Cortex of kidney (tissue), 1 donor: ENCODE measurements around the gene CSNK2A3.
"Not testable (repeated sequence)": the region's sequence is repeated elsewhere in the genome, so short reads cannot be mapped to it uniquely, and the experiment has no call there.

ENCODE experiments used
- DNase-seq: peaks from one replicate; lab custom pipeline; 2025; lab: John Stamatoyannopoulos, UW

CSNK2A3 gene

DNA sequence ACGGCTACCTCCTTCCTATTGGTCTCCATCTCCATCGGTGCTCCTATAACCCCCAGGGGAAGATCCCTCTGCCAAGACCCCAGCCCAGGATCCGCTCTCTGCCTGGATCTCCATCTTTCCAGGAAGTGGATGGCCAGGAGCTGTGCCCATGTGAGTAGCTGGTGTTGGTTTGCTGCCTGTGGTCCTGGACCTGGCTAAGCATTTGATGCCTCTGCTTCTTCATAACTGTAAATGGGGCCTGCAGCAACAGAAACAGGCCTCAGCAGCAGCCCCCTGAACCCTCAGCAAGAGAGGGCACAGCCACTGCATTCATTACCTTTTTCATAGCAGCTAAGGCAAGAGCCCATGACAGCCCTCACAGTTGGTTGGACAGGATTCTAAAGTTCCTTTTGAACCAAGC, 26.6 kb upstream of the CSNK2A3 start:
- no peak for DNase-seq

DNA sequence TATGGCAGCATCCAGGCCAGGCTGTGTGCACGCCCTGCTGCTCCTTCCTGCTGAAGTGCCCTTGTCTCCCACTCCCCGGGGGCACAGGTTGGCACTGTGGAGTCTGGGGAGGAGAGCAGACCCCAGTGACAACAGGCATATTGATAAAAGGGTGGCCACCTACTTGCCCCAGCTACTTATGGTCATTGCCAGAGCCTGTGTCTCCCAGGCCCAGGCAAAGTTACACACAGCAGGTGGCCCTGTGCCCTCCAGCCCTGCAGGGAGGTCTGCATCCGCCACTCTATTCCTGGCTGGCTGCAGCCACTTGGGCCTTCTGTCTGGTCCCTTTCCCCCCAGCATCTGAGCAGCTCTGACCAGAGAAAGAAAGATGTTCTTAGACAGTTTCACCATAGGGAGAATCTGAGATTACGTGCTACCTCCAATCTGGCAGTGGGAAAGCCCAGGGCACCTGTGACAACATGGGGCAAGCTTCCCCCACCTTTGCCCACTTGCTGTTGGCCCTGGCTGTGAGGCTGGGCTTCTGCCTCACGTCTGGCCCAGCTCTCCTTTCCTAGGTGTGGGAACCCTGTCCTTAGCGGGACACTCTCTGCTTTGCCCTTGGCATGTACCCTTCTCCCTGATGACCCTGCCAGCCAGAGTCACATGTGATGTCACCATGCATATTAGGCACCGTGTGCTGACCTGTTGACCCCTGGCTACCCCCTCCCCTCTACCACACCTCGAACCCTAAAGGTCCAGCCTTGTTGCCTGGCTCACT, 25.3 kb upstream of the CSNK2A3 start:
- no peak for DNase-seq

DNA sequence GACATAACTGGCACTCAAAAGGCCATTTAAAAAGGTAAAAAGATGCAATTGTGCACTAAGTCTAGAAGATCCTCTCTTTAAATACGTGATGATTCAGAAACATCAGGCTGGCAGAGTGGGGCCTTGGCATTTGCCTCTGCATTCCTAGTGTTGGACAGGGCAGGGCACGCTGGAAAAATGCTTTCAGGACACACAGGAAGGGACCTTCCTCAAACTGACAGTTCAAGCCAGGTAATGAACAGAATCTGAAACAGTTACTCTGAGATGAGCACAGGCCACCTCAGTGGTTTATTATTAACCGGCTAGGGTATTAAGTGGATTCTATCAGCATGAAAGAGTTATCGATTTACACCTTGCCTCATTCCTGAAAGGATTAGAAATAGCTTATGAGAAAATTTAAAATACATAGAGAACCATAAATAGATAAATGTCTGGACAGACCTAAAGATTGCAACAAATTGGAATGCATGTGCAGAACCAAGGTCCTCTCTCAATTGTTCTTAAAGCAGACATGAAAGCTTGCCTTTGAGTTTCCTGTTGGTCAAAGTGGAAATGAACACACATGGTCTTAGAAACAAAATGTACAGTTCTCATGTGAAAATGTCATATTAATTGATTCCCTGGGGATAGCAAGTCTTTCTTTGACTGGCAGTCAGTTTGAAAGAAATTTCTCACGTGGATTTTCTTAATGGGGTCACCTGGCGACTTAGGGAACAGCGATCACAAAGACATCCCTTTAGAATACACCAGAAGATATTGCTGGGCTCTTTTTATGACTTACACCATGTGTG, 21.5 kb upstream of the CSNK2A3 start:
- DNase-seq: no peak

DNA sequence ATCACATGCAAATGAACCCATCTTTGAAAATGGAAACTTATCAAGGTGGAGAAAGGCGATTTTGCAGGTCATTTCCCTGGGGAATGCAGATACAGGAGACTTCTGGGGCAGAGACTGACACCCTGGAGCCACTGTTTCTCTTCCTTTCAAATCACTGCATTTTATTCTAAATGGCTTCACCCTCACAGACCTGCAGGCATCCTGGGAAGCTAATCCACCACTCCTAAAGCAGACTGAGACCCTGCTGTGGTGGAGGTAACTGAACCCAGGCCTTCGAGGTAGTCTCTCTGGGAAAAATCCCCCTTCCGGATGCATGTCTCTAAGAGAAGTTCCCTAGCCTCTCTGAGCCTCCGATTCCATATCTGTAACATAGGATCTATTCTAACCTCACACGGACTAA, 20.9 kb upstream of the CSNK2A3 start:
- no peak for DNase-seq

DNA sequence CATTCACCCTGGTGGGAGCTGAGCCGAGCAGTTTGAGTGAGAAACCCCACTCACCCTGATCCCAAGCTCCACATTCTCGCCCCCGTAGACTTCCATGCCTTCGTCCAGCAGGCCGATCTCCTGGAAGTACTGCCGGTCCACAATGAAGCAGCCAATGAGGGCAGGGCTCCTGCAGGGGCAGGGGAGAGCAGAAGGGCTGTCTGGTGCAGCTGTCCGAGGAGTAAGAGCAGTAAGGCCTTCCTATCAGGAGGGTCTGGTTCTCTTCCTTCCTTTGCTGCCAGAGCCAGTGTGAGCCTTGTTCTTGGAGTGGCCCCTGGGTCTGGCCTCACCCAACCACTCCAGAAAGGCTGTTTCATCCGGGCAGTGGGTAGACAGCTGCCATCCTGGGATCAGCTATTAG, 19.4 kb upstream of the CSNK2A3 start:
- DNase-seq: no peak

DNA sequence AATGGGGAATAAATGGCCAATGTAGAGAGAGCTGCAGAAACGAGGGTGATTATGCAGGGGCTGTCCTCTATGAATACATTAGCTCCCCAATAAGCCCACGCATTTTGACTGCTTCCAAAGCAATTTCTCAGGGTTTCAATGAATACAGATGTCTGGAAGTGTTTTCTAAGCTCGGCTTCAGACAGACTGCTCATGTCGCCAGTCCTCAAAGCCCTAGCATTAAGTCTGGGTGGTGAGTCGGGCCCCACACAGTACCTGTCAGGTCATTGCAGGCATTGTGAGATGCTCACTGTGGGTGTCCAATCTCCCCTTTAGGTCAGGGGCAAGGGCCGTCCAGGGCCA, 17.9 kb upstream of the CSNK2A3 start:
- DNase-seq: no peak

DNA sequence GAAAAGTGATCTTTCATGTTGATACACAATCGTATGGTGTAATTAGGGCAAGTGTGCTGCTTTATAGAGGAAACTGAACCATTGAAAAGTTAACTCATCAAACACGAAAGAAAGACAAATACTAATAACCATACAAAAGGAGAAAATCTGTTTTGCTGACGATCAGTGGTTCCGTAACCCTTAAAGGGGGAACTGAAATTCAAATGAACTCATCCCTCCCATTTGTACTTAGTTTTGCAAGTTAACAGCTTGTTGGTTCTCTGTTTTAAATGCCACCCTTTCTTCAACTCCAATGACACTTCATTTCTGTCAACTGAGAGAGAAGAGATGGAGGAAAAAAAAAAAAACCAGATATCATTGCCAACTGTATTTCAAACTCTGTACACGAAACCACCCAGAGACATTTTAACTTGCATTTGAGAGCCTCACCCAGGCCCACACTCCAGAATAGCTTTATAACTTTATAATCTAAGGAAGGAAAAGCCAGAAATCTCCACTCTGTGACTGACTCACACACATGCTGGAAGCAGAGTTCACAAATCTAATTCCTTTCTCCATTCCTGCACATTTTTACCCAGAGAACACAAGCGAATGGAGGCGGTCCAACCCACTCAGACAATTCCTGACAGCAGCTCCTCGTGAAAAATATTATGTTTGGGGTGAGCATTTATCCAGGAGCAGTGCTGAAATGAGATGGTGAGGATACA, 17.4 kb upstream of the CSNK2A3 start:
- DNase-seq: no peak

DNA sequence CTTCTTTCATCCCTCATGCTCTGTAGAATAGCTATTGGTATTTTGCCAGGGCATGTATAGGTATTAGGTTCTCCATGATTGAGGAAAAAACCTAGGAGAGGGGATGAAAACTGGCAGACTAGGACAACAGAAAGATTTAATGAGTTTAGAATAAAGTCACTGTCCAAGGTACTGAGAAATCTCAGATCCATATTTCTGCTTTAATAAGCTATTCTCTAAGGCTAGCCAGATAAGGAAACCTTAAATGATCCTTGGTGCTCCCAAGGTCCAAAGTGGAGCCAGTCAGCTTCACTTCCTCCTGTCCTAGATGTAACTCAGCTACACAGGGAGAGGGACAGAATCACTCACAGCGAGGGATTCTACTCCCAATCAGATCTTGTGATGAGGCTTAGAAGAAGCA, 13.7 kb upstream of the CSNK2A3 start:
- DNase-seq: no peak

DNA sequence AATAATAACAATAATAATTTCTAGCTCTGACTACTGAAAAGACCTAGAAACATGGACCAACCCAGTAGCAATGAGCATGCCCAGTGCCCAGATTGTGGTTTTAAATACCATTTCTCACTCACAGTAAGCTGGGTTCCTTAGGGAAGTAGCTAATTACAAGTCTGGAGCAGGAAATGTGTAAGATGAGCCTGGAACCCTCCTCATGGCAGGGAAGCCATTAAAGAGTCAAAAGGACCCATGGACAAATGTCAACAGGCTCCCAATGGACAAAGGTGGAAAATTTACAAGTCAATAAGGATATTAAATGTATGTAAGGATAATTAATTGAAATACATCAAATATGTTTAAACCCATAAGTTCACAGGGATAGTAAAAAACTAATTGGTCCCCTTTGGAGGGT, 10.6 kb upstream of the CSNK2A3 start:
- no peak for DNase-seq

DNA sequence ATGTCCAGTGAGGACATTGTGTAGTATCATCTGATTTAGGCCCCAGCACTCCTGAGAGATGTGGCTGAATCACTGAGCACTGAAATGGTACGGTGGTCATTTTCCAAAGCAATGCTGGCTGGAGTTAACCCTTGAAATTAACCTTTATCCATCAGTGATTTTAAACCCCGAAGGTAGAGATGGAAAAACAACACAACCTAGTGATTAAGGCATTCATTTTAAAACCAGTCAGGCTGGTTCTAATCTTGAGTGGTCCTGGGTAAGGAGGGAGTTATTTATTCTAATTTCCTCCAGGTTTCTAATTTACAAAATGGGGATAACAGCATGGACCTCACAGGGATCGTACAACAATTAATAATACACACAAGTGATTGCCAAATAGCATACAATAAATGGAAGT, 6.6 kb upstream of the CSNK2A3 start:
- DNase-seq: no peak

DNA sequence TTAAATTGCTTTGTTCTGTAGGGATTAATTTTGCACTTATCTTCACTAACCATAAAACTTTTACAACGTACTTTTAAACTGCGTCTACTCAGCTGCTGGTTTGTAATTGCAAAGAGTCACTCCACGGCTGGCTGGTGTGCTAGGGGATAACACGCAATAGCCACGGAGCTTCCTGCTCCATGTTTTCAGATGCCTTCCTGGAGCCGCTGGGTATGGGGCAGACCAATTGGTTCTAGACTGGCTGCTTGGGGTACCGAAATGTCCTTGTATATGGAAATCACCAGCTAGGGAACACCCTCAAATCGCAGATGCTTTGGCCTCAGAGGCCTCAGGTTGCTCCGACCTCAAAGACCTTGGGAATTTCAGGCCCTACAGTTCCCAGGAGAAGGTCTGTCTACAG, 3.8 kb upstream of the CSNK2A3 start:
- DNase-seq: no peak

DNA sequence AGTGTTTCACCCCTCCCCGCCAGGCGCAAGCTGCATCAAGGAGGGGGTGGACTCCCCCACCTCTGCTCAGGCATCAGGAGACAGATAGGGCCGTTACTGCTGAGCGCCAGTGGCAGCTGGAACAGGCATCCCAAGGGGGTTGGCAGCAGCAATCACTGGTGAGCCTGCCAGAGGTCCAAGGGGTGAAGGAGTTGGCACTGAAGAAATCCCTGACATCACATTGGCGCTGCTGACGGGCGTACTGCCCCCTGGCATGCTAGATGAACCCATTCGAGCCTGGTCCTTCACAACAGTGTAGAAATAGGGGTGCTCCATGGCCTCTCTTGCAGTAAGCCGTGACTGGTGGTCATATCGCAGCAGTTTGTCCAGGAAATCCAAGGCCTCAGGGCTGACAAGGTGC, 1.2 kb downstream of the CSNK2A3 start:
- DNase-seq: not testable (repeated sequence)

DNA sequence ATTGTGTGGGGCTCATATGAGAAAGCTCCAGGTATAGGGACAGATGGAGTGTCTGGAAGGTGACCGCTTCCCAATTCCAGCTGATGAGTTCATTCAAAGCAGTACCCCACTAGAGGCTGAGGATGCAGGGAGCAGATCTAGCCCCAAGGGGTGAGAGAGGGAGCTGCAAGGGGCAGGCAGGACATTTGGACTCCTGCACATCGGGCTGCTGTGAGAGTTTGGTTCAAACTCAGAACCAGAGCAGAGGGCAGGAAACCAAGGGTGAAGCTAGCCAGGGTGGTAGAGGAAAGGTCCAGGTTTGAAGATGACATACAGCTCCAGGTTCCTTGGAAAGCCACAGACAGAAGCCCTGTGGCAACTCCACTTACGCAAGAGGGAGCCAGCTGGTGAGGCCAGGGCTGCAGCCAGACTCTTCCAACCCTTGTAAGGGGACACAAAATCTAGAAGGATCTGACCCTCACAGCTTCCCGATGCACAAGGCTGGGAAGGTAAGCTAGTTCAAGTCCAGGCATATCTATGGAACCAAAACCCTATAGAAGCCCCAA, 1.9 kb downstream of the CSNK2A3 start:
- no peak for DNase-seq

DNA sequence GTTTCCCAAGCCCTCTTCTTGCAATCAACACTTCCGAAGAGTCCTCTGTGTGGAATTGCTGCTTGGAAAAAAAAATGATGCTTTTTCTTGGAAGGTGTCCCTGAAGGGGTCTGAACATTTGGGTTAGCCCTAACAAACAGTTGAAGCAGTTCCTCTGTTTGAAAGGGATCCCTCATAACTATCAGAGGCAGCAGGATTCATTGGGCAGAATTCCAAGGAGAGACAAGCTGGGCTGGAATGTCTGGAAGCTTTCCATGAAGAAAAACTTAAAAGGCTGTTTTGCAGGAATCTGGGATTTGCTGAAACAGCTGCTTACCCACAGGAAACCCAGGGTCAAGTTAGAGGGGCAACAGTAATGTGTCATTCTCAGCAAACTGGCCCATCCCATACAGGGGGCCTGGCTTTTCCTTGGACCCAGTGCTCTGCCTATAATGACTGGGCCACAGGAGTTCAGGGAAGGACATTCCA, 3.1 kb downstream of the CSNK2A3 start:
- DNase-seq: no peak

DNA sequence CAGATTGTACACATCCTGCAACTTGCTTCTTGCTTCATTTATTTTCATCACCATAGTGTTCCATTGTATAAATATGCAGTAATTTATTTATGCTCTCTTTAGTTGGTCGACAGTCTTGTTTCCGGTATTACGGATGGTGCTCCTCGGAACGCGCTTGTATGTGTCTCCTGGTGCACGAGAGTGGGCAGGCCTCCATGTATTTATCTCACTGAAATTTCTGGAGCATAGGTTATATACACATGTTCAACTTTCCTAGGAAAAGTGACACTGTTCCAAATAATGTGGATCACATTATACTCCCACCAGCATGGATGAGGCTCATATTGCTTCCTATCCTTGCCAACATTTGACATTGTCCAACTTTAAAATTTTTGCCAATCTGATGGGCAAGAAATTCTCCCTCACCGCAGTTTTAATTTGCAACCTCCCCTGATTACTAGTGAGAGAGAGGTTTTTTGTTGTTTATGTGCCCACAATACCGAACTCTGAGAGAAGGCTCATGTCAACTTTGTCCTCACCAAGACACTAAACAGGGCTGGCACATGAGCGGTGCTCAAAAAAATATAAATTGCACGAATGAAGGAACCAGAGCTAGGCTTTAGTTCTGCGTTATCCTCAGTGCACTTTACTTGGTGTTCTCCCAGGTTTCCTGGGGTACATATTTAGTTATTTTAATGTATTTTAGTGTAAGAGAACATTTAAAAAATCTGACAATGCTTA, 3.8 kb downstream of the CSNK2A3 start:
- no peak for DNase-seq

DNA sequence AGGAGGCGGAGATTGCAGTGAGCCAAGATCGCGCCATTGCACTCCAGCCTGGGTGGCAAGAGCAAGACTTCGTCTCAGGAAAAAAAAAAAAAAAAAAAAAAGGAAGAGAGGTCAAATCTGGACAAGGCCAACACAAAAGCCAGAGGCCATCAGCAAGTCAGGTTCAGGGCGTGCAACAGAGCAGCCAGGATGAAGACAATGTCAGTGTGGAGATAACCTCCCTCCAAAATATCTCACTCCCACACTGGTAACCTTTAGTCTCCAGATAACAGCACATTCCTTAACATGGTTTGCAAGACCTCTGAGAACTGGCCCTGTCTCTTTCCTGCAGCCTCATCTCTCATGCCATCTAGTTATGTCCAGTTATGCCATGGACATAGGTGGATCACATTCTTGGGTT, 4.7 kb downstream of the CSNK2A3 start:
- DNase-seq: no peak

DNA sequence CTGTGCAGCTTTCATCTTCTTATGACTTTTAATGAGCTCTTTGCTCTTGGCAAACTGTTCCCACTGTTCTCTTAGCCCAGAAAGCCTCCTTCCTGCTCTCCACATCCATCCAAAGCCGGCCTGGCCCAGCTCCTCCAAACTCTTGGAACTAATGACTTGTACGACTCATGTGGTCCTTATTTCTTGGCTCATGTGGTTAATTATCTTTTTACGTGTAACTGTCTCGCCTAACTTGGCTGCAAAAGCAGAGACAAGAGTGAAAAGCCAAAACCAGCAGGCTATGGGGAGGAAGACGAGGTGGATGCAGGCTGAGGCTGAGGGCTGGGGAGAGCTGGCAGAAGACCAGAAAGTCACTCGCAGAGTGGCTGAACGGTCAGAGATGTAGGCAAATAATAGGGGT, 5.5 kb downstream of the CSNK2A3 start:
- no peak for DNase-seq

DNA sequence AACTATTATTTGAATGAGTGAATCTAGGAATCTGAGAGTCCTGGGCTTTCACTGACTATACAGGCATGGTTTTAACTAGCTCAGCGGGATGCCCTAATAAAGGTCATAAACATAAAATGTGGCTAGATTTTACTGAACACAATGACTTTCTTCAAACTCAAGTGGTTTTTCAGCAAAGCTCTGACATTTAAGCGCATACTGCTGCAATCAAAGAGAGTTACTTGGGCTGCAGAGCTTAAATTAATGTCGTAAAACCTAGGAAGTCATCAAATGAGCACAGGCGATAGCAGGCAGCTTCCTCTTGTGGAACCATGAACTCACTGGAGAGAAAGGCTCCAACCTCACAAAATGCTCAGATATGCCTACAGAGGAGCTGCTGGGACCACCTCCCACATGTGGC, 6.7 kb downstream of the CSNK2A3 start:
- DNase-seq: no peak

DNA sequence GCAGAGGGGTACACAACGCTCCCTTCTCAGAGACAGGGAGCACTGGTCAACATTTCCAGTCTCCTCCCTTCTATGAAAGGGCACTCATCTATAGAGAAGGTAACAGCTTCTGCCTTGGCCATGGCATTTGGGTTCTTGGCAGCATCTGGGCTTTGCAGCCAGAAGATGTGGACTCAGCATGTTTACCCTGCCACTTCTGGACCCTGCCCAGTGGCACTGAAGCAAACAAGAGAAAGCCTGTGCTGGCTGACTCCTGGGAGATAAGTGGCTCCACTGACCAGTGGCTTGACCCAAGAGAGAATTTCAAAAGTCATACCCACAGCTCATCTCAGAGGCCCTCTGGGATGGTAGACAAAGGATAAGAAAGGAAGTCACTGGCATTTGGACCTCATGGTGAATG, 8.0 kb downstream of the CSNK2A3 start:
- no peak for DNase-seq

DNA sequence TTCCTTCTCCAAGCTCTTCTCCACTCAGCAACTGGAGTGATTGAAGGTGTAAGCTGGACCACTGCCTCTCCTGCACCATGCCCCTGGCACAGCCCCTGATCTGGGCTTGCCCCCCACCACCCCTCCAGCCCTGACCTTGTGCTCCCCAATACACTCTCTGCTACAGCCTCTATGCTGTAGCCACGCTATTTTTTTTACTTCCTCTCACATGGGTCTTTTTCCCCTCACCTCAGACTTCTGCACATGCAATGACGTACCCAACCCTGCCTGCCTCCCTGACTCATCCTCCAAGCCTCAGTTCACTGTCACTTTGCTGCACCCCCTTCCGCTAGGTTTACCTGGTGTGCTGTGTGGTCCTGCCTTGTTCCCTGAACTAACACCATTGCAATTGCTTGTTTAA, 9.0 kb downstream of the CSNK2A3 start:
- DNase-seq: no peak

DNA sequence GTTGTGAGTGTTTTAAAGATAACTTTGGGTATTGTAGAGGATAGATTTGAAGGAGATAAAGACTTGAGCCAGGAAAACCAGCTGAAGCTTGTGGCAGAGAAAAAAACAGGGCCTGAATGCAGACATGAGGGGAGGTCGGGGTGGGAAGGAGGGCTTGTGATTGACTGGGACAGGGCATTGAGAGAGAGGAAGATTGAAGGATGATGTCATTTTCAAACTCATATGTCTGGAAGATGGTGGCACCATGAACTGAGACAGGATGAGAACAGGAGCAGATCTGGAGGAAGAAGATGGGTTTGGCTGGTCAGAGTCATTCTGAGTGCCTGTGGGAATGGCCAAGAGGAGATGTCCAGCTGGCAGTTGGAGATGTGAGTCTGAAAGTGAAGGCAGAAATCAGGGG, 14.7 kb downstream of the CSNK2A3 start:
- no peak for DNase-seq

DNA sequence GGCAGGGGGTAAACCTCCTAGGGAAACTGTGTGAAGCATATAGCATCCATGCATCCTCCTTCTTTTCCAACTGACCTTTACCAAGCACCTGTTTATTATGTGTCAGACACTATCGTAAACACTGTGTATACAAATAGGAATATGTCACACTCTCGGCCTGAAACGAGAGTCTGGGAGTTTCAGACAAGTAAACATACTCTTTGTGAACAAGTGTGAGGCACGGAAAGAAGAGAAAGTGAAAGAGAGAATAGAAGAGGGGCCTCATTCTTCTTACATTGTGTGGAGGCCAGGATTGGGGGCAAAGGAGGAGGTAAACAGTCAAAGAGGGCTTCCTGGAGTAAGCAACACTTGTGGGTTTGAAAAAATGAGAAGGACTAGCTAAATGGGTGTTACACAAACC, 16.4 kb downstream of the CSNK2A3 start:
- DNase-seq: no peak
